ENCODE measurements around the gene ACIN1. TPM values are rescaled to one million over a fixed set of nuclear protein-coding genes. Genes with fewer than 3 reads are reported as not detected.

ACIN1 gene
- total RNA-seq, 2 experiments from 2014 or later = 282 to 288 TPM

- TF ChIP-seq CTCF (IDR thresholded peaks at IDR 0.05) = no peak
- H3K36me3 Mint-ChIP-seq (ENCODE audit: low read depth) = peaks cover 30% of the 10 kb centered on the region
- Histone ChIP-seq H3K27ac (ENCODE audit: low read depth in 1 of 2, low read length in 2 of 2) (no peak overlapping the region), H3K4me3 (ENCODE audit: low read length) (no peak overlapping the region), H3K36me3 (ENCODE audit: insufficient read depth, low read length) (peaks cover 21% of the 10 kb centered on the region), H3K4me1 (ENCODE audit: insufficient read depth, low read length) (peaks cover 18% of the 10 kb centered on the region), H3K27me3 (ENCODE audit: control insufficient read depth in 1 of 2, insufficient read depth in 2 of 2, low read length in 2 of 2) (no peaks in the 10 kb centered on the region), H3K9me3 (ENCODE audit: control insufficient read depth in 1 of 2, insufficient read depth in 1 of 2, low read length in 2 of 2) (no peaks in the 10 kb centered on the region)
- no peak for ATAC-seq (ENCODE audit: poor library complexity)
- ChIA-PET POLR2A (interaction anchor here (0.7 kb wide), 1 partner anchor 21 kb away, joined by 3 read pairs; no protein-coding TSS in a partner anchor), CTCF (interaction anchor here (0.7 to 2.6 kb wide), 5 partner anchors 9 to 45 kb away, joined by 3 to 13 read pairs (median 3); no protein-coding TSS in a partner anchor)
- H3K27ac Mint-ChIP-seq = no peak overlapping the region
- H3K27me3 Mint-ChIP-seq = no peaks in the 10 kb centered on the region
- H3K4me1 Mint-ChIP-seq (ENCODE audit: low read depth) = peaks cover 32% of the 10 kb centered on the region
- intact Hi-C loops (cut with DNase I, micrococcal nuclease) = loop anchor here (5.0 to 10.0 kb wide), 5 partner anchors 185 to 465 kb away; partner anchors contain the start of genes HOMEZ (in 2 of the 2), AP1G2 (in 1 of the 2), OXA1L (in 1 of the 2) and PABPN1 (in 1 of the 2)
- H3K4me3 Mint-ChIP-seq = peak overlapping the region; percentile 49
- no peaks in the 10 kb centered on the region for H3K9me3 Mint-ChIP-seq
- no peak for DNase-seq
Observed at GRCh38 chr14:23099212-23099861, 4.4 kb upstream of the ACIN1 start.

- H3K27me3 Mint-ChIP-seq = no peaks in the 10 kb centered on the region
- H3K4me3 Mint-ChIP-seq = peak overlapping the region; percentile 7
- intact Hi-C loops (cut with DNase I, micrococcal nuclease) = loop anchor here (2.0 to 10.0 kb wide), 6 partner anchors 21 to 467 kb away; partner anchors contain the start of genes HOMEZ (in 2 of the 2), AP1G2 (in 1 of the 2), CEBPE (in 1 of the 2) and OXA1L (in 1 of the 2)
- peaks cover 41% of the 10 kb centered on the region for H3K4me1 Mint-ChIP-seq (ENCODE audit: low read depth)
- DNase-seq (no peak), ATAC-seq (ENCODE audit: poor library complexity) (no peak)
- H3K4me3 ChIP-seq (ENCODE audit: low read length) = no peak overlapping the region
- H3K27me3 ChIP-seq (ENCODE audit: control insufficient read depth in 1 of 2, insufficient read depth in 2 of 2, low read length in 2 of 2) = no peaks in the 10 kb centered on the region
- CTCF ChIA-PET = interaction anchor here (1.9 to 4.4 kb wide), 2 partner anchors 23 to 29 kb away, joined by 4 to 32 read pairs; no protein-coding TSS in a partner anchor
- H3K27ac Mint-ChIP-seq = no peak overlapping the region
- no peaks in the 10 kb centered on the region for H3K9me3 ChIP-seq (ENCODE audit: control insufficient read depth in 1 of 2, insufficient read depth in 1 of 2, low read length in 2 of 2)
- H3K4me1 ChIP-seq (ENCODE audit: insufficient read depth, low read length) = peaks cover 29% of the 10 kb centered on the region
- H3K36me3 Mint-ChIP-seq (ENCODE audit: low read depth) = peaks cover 34% of the 10 kb centered on the region
- no peaks in the 10 kb centered on the region for H3K9me3 Mint-ChIP-seq
- POLR2A ChIA-PET = interaction anchor here (1.6 to 5.0 kb wide), 2 partner anchors 12 to 21 kb away, joined by 4 to 135 read pairs; partner anchors contain the start of gene CEBPE
- TF ChIP-seq CTCF (IDR thresholded peaks at IDR 0.05) = no peak
- H3K27ac ChIP-seq (ENCODE audit: low read depth in 1 of 2, low read length in 2 of 2) = no peak overlapping the region
- peaks cover 27% of the 10 kb centered on the region for H3K36me3 ChIP-seq (ENCODE audit: insufficient read depth, low read length)
Observed at GRCh38 chr14:23097786-23098185, 2.9 kb upstream of the ACIN1 start.

GRCh38 chr14:23095196-23096108 lies 516 bp upstream of the ACIN1 start, which contains the start of gene C14orf119:
TSS of gene C14orf119 (plus strand) at chr14:23095505. CDS start at chr14:23097659, 2,154 bp downstream.
- ChIA-PET CTCF (interaction anchor here (0.6 to 4.4 kb wide), 19 partner anchors 14 to 1372 kb away, joined by 3 to 32 read pairs (median 5); partner anchors contain the start of genes AJUBA, CDH24 and PRMT5), POLR2A (interaction anchor here (0.5 to 5.0 kb wide), 61 partner anchors 9 to 1790 kb away, joined by 3 to 135 read pairs (median 4); partner anchors contain the start of genes AJUBA, CDH24, CEBPE and CHD8)
- DNase-seq (peak in 12 of 14 experiments; percentile 99 to 100 (median 100)), ATAC-seq (ENCODE audit: poor library complexity) (peak; percentile 85)
- Mint-ChIP-seq H3K9me3 (no peaks in the 10 kb centered on the region), H3K4me1 (ENCODE audit: low read depth) (peaks cover 46% of the 10 kb centered on the region), H3K27me3 (no peaks in the 10 kb centered on the region), H3K36me3 (ENCODE audit: low read depth) (peaks cover 48% of the 10 kb centered on the region), H3K4me3 (no peak within 1 kb of the TSS), H3K27ac (no peak within 1 kb of the TSS)
- peaks cover 47% of the 10 kb centered on the region for H3K36me3 ChIP-seq (ENCODE audit: insufficient read depth, low read length)
- H3K4me3 ChIP-seq (ENCODE audit: low read length) = peak within 1 kb of the TSS; percentile 81
- H3K4me1 ChIP-seq (ENCODE audit: insufficient read depth, low read length) = peaks cover 29% of the 10 kb centered on the region
- intact Hi-C loops (cut with DNase I, micrococcal nuclease) = loop anchor here (1.0 to 10.0 kb wide), 8 partner anchors 23 to 469 kb away; partner anchors contain the start of genes HOMEZ (in 2 of the 2), AP1G2 (in 1 of the 2), CEBPE (in 1 of the 2) and OXA1L (in 1 of the 2)
- peak within 1 kb of the TSS; percentile 96 to 97 for H3K27ac ChIP-seq (ENCODE audit: low read depth in 1 of 2, low read length in 2 of 2)
- H3K9me3 ChIP-seq (ENCODE audit: control insufficient read depth in 1 of 2, insufficient read depth in 1 of 2, low read length in 2 of 2) = no peaks in the 10 kb centered on the region
- no peak for TF ChIP-seq CTCF (IDR thresholded peaks at IDR 0.05)
- no peaks in the 10 kb centered on the region for H3K27me3 ChIP-seq (ENCODE audit: control insufficient read depth in 1 of 2, insufficient read depth in 2 of 2, low read length in 2 of 2)
